ENCODE results near the gene PRDM16.
"Not testable (repeated sequence)": the region's sequence is repeated elsewhere in the genome, so short reads cannot be mapped to it uniquely, and the experiment has no call there.

The PRDM16 gene

GRCh38 chr1:3282186-3282585 lies 213.2 kb downstream of the PRDM16 start:
- DNase-seq (ENCODE audit: low spot score), result no peak

GRCh38 chr1:3282656-3283430 lies 213.8 kb downstream of the PRDM16 start:
- DNase-seq (ENCODE audit: low spot score), result no peak

DNA sequence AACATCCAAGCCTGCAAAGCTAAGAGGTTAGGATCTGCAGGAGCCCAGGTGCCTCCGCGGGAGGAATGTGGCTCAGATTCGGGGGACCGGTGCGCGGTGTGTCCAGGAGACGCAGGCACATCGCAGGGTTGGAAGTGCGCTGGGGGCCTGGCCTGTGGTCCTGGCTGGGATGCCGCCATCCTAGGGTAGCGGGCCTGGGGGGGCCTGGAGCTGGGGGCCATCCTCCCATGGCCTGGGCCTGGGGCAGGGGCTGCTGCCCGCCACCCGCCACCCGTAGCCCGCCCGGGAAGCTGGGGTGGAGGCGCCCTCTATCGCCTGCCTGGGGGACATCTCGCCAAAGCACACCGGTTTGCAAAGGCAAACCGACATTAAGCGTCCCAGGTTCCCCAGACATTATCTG lies 214.8 kb downstream of the PRDM16 start:
- peak; percentile 72 for DNase-seq (ENCODE audit: low spot score)

DNA sequence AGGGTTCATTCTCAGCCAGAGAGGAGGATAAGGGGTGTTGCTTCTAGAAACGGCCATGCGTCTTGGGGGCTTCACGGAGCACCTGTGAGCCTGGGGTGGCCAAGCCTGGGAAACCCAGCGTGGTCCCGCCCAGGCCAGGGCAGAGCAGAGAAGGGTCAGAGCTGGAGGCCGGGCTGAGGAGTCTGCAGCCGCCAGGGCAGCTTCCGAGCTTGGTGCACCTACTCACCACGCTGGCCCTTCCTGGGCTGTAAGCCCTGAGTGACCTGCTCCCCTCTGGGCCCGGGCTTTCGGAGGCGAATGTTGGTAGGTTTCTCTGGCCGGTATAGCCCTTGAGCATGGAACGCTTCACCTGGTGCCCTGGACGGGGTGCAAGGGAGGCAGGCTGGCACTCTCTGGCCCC lies 215.7 kb downstream of the PRDM16 start:
- no peak for DNase-seq (ENCODE audit: low spot score)

GRCh38 chr1:3285106-3285740 lies 216.2 kb downstream of the PRDM16 start:
- no peak for DNase-seq (ENCODE audit: low spot score)

- not testable (repeated sequence) for DNase-seq (ENCODE audit: low spot score)
Observed at GRCh38 chr1:3287095-3287494, 218.1 kb downstream of the PRDM16 start.

GRCh38 chr1:3287656-3288160 lies 218.7 kb downstream of the PRDM16 start:
- no peak for DNase-seq (ENCODE audit: low spot score)

DNA sequence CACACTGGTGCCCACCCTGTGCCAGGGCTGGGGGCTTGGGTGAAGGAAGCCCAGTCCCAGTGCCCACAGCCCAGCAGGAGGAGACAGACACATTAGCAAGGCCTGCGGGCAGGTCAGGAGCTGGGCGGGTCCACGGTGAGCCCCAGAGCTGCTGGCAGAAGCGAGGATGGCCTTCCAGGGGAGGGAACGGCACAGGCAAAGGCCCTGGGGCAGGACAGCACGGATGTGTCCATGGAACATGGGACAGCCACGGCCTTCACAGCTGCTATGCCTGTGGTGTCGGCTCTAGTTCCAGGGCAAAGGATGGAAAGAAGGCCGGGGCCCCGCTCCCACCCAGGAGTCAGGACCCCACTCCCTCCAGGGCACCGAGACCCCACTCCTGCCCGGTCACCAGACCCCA lies 220.5 kb downstream of the PRDM16 start:
- DNase-seq (ENCODE audit: low spot score), result no peak

- no peak for DNase-seq (ENCODE audit: low spot score)
Observed at GRCh38 chr1:3290438-3290837, 221.4 kb downstream of the PRDM16 start.

- DNase-seq (ENCODE audit: low spot score), result no peak
Observed at GRCh38 chr1:3290915-3291314, 221.9 kb downstream of the PRDM16 start.

DNA sequence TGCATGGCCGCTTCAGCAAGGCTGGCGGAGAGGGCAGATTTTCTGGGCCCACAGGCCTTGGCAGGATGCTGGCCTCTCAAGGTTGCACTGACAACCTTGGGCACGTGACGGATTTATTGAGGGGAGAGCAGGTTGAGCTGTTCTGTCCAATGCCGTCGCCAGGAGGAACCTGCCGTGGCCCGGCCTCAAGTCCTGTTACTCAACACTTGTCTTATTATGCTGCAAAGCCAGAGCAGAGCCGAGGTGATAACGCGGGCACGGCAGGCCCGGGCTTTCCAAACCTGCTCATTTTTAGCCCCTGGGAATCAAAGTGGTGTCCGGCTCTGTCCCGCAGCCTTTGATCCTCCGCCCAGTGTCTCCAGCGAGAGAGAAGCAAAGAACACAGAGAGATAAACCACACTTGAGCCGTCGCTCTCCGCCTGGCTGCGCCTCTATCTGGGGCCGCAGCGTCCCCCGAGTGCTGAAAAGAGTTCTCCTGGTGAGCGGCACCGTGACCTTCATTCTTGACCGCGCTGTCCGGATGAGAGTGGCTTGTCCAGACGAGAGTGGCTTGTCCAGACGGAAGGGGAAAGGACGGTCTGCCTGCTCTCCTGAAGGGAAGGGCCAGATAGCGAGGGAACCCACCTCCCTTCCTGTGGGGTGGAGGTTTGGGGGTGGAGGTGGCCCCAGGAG lies 223.2 kb downstream of the PRDM16 start:
- no peak for DNase-seq (ENCODE audit: low spot score)

DNA sequence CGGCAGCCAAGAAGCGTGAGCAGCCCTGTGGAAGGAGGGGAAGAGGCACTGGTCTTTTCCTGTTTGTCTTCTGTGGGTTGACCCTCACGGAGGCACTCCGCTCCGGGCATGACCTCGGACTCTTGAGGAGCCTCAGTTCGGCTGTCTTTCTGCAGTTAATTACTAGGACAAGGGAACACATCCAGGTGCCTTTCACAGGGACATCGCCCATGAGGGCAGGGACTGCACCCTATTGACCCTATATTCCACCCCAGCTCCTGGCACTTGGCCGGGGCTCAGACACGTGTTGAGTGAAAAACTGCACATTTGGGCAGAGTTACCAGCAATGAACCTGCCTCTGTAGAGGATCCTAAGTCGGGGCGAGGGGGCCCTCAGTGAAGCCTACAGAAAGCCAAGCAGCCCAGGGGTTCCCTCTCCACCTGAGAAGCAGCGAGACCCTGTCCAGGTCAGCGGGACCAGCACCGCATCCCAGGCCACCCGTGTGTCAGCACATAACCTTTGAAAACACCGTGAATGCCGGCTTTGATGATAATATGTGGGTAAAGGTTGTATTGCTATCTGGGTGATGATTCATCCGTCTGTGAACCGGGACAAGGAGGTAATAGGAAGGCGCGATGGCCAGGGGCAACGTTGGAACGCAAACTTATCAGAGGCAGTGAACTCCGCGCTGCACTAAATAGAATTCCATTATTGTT lies 224.0 kb downstream of the PRDM16 start:
- DNase-seq (ENCODE audit: low spot score), result no peak

DNA sequence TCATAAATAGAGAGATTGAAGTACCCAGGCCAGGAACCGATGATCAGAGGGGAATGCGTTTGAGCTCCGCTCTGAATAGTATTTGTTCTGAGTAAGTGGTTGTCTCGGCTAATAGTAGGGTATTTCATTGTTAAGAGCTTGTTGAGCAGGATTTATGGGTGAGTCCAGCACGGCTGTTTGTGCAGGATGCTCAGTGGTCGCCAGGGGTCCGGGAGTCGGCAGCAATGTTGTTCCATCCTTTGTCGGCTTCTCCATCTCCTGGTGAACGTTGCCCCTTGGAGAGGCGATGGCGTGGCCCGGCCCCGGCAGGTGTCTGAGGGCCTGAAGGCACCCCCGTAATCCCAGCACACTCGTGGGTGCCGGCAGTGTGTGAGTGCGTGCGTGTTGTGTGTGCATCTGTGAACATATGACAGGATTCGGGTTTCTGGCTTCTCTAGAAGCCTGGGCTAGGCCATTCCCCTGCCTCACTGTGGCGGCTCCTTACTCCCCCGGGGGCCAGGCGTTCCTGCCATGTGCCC lies 224.6 kb downstream of the PRDM16 start:
- no peak for DNase-seq (ENCODE audit: low spot score)

DNA sequence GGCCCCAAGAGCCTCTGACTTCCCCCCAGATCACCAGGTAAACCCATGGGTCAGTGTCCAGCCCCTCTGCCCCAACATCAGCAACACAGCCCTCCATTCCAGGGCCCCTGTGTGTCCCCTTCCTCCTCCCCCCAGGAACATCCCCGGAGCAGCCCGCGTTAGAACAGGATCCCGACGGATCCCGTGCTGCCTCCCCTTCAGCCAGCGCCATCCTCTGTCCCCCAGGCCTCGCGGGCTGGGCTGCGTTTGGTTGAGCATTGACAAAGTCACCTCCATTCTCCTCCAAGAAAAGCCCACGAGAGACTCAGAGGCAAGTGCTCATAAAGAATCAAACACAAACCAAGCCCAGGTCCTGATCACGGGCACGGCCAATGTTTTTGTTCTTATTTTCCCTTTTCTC lies 225.4 kb downstream of the PRDM16 start:
- DNase-seq (ENCODE audit: low spot score), result no peak

DNA sequence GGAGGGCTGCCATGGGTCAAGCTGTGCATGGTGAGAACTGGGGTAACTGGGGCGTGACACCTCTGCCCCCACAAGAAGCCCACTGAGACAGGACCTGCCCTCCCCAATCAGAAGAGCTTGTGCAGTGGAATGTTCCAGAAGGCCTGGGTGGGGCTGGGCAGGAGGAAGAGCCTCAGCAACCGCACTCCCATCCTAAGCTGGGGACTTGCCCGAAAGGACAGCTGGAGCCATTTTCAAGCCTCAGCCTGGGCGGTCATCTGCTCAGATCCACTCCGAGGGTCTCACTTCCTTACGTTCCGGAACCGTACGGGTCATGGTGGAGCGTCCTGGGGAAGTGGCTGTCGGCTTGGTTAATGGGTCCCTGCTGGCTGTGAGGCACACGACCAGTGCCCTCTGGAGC lies 226.8 kb downstream of the PRDM16 start:
- no peak for DNase-seq (ENCODE audit: low spot score)

DNA sequence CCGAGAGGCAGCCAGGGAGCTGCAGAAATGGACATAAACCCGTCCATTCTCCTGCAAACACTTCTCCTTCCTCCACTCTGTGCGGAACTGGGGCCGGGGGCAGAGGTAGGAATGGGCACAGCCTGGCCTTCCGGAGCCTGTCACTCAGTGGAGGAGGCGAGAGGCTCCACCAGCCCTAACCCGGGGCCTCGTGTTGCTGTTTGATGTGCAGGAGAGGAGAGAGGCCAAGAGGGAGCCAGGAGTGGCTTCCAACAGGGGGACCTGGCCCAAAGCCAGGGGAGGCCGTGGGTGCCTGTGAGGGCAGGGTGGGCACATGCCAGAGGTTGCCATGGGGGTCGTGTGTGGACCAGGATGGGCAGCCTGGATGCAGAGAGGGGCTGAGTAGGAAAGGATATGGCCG lies 227.3 kb downstream of the PRDM16 start:
- no peak for DNase-seq (ENCODE audit: low spot score)

GRCh38 chr1:3296826-3297225 lies 227.8 kb downstream of the PRDM16 start:
- no peak for DNase-seq (ENCODE audit: low spot score)

DNA sequence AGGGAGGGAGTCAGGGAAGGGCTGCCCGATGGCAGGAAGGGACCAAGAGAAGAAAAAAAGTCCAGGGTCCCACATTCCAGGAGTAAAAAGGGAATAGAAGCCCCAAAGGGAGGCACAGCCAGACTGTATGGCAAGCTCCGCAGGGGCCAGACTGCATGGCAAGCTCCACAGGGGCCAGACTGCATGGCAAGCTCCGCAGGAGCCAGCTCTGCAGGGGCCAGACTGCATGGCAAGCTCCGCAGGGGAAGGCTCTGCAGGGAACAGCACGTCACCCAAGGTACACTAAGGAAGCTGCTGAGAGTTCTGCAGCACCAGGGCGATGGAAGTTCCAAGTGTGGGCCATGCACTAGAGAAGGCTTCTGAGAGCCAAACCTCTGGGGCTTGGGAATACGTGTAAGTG lies 228.8 kb downstream of the PRDM16 start:
- no peak for DNase-seq (ENCODE audit: low spot score)

GRCh38 chr1:3298197-3298596 lies 229.2 kb downstream of the PRDM16 start:
- no peak for DNase-seq (ENCODE audit: low spot score)

DNA sequence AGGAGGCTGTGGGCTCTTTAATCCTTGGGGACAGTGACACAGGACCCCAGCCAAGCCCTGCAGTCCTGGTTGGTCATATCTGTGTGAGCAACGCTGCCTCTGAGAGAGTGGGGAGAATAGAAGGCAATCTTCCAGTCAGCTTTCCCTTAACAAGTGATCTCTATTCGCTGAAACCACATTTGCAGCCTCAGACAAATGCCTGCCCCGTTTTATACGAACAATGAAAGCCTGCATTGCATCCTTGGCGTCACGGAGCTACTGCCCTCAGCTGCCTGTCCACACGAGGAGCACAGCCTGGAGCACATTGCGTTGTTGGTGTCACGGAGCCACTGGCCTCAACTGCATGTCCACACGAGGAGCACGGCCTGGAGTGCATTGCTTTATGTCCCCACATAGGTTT lies 235.2 kb downstream of the PRDM16 start:
- no peak for DNase-seq (ENCODE audit: low spot score)

GRCh38 chr1:3304692-3305091 lies 235.7 kb downstream of the PRDM16 start:
- DNase-seq (ENCODE audit: low spot score), result no peak

DNA sequence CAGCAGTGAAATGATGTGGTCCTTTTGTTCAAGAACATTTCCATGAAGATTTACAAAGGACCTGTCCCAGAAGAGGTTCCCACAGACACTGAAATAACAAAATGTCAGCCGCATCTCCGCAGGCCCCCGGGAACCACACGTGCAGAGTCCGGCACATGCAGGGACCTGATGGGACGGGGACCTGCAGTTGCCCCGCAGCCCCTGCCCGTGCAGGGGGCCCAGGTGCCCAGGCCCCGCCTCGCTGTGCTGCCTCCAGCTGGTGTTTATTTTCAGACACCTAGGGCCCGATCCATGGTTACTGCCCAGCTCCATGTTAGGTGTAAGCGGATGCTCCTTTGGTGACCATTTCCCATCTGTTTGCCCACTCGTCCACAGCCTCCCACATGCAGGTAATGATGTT lies 236.2 kb downstream of the PRDM16 start:
- no peak for DNase-seq (ENCODE audit: low spot score)

Measured in ecto neural progenitor cell (in vitro differentiated cells).